Heart left ventricle (tissue), 13 donors: Measurements from ENCODE around the gene KRTAP5-3.

ENCODE experiments used
- POLR2A ChIP-seq, 2 donors: fragments of 450-650 bp; IDR thresholded peaks; one replicate each; pipeline ENCODE4 v1.6.1; 2017; ENCODE audit warnings: antibody characterized with exemption in 2 of 2, mild to moderate bottlenecking in 2 of 2, moderate library complexity in 2 of 2
- TF ChIP-seq, protein P1 (sequence below), 12 donors: fragments of 200-600 bp; sonication (generic) in 4 of 12; IDR thresholded peaks; one replicate each; pipeline versions ENCODE4 v1.5.0 to v1.8.0; 2018 to 2022; ENCODE audit warnings: antibody characterized with exemption in 12 of 12, mild to moderate bottlenecking in 5 of 12
- donor health status: ischemic (EF 13 %, LVEDD 7.1; RV severe dilation, severe dysfunction).
- donor health status: DM: no; HTN: yes; CAD: no.
- donor health status: DM: no; HTN: no; CAD: no.
- donor health status: ischemic (EF 25% LVEDD 6.9; RV normal size, moderate dysfunction).
- donor health status: ischemic (EF 25% LVEDD 5.7; RV mildly dilated, moderate dysfunction).
- donor health status: ischemic (EF 35%, LVEDD 5.7; RV mildly dilated, moderate dysfunction).
- donor health status: nonischemic (EF 11% LVEDD 7.7; RV severe dilation, severe dysfunction).
- donor health status: DM: yes; HTN: yes; CAD: no.
- donor health status: PGD.
- donor health status: ischemic (EF 29% LVEDD 5.4; RV normal size, mild dysfunction).
- donor health status: nonischemic (EF 23%, LVEDD 6.1; RV moderate dilation, normal function).

DNA sequence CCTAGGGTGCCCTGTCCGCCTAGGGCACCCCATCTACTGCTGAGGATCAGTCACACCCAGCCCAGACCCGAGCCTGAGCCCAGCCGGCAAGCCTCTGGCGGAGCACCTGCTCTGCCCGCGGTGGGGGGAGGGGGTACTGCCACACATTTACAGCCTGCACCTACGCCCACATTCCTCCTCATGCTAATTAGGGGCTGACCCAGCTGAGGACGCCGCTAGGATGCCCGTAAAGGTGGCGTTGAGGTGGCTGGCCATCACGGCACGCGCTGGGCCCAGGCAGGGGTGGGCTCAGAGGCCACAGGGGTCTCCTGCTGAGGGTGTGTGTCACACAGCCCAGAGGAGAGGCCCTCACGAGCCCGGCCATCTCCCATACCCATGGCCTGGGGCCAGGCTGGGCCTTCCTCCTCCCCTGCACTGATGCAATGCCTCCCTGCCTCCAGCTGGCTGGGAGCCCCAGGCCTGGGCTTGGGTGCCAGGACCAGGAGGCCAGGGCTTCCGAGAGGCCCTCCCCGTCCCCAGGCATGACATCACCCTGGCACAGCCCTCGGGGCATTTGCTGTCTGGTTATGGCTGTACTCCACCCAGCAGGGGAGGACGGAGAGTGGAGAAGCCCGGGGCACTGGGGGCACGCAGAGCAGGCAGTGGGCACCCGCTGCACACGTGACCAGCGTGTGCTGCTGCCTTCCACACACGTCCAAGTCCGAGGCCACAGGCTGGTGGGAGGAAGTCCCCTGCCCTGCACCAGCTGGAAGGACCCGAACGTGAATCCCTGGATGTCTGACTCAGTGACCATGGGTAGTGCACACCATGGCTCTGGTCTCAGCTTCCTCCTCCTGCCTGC lies 48.9 kb downstream of the KRTAP5-3 start:
- TF ChIP-seq POLR2A (IDR thresholded peaks at IDR 0.05), result no peak
- TF ChIP-seq, protein P1, sequence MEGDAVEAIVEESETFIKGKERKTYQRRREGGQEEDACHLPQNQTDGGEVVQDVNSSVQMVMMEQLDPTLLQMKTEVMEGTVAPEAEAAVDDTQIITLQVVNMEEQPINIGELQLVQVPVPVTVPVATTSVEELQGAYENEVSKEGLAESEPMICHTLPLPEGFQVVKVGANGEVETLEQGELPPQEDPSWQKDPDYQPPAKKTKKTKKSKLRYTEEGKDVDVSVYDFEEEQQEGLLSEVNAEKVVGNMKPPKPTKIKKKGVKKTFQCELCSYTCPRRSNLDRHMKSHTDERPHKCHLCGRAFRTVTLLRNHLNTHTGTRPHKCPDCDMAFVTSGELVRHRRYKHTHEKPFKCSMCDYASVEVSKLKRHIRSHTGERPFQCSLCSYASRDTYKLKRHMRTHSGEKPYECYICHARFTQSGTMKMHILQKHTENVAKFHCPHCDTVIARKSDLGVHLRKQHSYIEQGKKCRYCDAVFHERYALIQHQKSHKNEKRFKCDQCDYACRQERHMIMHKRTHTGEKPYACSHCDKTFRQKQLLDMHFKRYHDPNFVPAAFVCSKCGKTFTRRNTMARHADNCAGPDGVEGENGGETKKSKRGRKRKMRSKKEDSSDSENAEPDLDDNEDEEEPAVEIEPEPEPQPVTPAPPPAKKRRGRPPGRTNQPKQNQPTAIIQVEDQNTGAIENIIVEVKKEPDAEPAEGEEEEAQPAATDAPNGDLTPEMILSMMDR (IDR thresholded peaks at IDR 0.05), result no peak
